Measurements from ENCODE around the gene MGLL. TPM values are rescaled to one million over a fixed set of nuclear protein-coding genes. Genes with fewer than 3 reads are reported as not detected.

The MGLL gene
- total RNA-seq, 1 experiment from 2014 or later, result 6.8 TPM

GRCh38 chr3:127660621-127661251 lies 161.6 kb downstream of the MGLL start:
- Histone ChIP-seq H3K4me1 (ENCODE audit: control insufficient read depth in 1 of 2, insufficient read depth in 2 of 2, low read length in 2 of 2) (peaks cover 3 to 5% of the 10 kb centered on the region in 2 experiments), H3K27ac (ENCODE audit: low read depth, low read length) (no peak overlapping the region), H3K27me3 (ENCODE audit: insufficient read depth, low read length) (no peaks in the 10 kb centered on the region), H3K9me3 (ENCODE audit: control insufficient read depth in 1 of 2, insufficient read depth in 1 of 2, low read depth in 1 of 2, low read length in 2 of 2) (no peaks in the 10 kb centered on the region), H3K79me2 (ENCODE audit: insufficient read depth, low read length) (no peaks in the 10 kb centered on the region), H3K9me2 (ENCODE audit: insufficient read depth) (no peaks in the 10 kb centered on the region), H3K4me3 (replicated peaks in 1 of 2; ENCODE audit: low read depth in 1 of 2, low read length in 2 of 2) (no peak overlapping the region), H3K9ac (ENCODE audit: low read length) (no peak overlapping the region), H3K4me2 (ENCODE audit: low read length) (no peak overlapping the region), H4K20me1 (ENCODE audit: insufficient read depth) (no peaks in the 10 kb centered on the region), H2AFZ (ENCODE audit: low read depth, low read length, poor library complexity, severe bottlenecking) (no peak overlapping the region), H3K36me3 (ENCODE audit: control insufficient read depth in 1 of 2, insufficient read depth in 2 of 2, low read length in 2 of 2) (no peaks in the 10 kb centered on the region)
- ChIA-PET POLR2A (no interaction called here), RAD21 (ENCODE audit: low non-redundant PET in 1 of 2, low total read pairs in 2 of 2, uncharacterized antibody in 2 of 2, unreplicated experiment in 2 of 2) (no interaction called here), CTCF (no interaction called here)
- no peak for TF ChIP-seq EGR1 (IDR thresholded peaks at IDR 0.05; ENCODE audit: low read depth)
- TF ChIP-seq EZH2 (IDR thresholded peaks at IDR 0.05), result no peak
- TF ChIP-seq, protein P1, sequence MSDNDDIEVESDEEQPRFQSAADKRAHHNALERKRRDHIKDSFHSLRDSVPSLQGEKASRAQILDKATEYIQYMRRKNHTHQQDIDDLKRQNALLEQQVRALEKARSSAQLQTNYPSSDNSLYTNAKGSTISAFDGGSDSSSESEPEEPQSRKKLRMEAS (IDR thresholded peaks at IDR 0.05), result no peak
- no peak for TF ChIP-seq YY1 (IDR thresholded peaks at IDR 0.05; ENCODE audit: extremely low read depth, insufficient replicate concordance, low read depth, low read length)
- ATAC-seq, result no peak
- DNase-seq (ENCODE audit: low read depth, low spot score), result no peak
- no TSS peak for BruUV-seq (replicated peaks)
- intact Hi-C loops (cut with micrococcal nuclease), result no loop called here

DNA sequence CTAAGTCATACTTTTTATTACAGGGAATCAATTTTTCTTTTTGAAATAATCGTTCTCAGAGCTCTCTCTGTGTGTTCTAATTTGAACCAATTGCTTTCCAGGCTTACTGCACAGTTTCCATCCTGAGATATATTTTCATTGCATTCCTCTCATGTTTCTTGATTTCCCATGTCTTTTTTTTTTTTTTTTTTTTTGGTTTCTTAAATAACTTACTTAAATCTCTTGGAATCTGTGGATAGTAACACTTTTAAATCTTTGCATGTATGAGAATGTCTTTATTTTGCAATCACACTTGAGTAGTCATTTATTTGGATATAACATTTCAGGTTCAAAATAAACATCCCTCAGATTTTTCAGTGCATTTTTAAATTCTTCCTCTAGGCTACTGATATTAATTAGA lies 164.1 kb downstream of the MGLL start:
- no peak overlapping the region for H3K9ac ChIP-seq (ENCODE audit: low read length)
- TF ChIP-seq ATF3 (IDR thresholded peaks at IDR 0.05), result no peak
- no peak for TF ChIP-seq YY1 (IDR thresholded peaks at IDR 0.05; ENCODE audit: extremely low read depth, insufficient replicate concordance, low read depth, low read length)
- H3K9me3 ChIP-seq (ENCODE audit: control insufficient read depth in 1 of 2, insufficient read depth in 1 of 2, low read depth in 1 of 2, low read length in 2 of 2), result no peaks in the 10 kb centered on the region
- DNase-seq (ENCODE audit: low read depth, low spot score), result no peak
- no peak overlapping the region for H3K4me3 ChIP-seq (replicated peaks in 1 of 2; ENCODE audit: low read depth in 1 of 2, low read length in 2 of 2)
- H3K4me1 ChIP-seq (ENCODE audit: control insufficient read depth in 1 of 2, insufficient read depth in 2 of 2, low read length in 2 of 2), result peaks cover 3 to 15% of the 10 kb centered on the region in 2 experiments
- no peaks in the 10 kb centered on the region for H3K36me3 ChIP-seq (ENCODE audit: control insufficient read depth in 1 of 2, insufficient read depth in 2 of 2, low read length in 2 of 2)
- intact Hi-C loops (cut with micrococcal nuclease), result loop anchor here (10.0 kb wide), 1 partner anchor 407 kb away; no protein-coding TSS in a partner anchor
- POLR2A ChIA-PET, result no interaction called here
- no peaks in the 10 kb centered on the region for H3K9me2 ChIP-seq (ENCODE audit: insufficient read depth)
- H3K27ac ChIP-seq (ENCODE audit: low read depth, low read length), result no peak overlapping the region
- ATAC-seq, result no peak
- RAD21 ChIA-PET (ENCODE audit: low non-redundant PET in 1 of 2, low total read pairs in 2 of 2, uncharacterized antibody in 2 of 2, unreplicated experiment in 2 of 2), result no interaction called here
- H3K79me2 ChIP-seq (ENCODE audit: insufficient read depth, low read length), result no peaks in the 10 kb centered on the region
- no peak overlapping the region for H3K4me2 ChIP-seq (ENCODE audit: low read length)
- H2AFZ ChIP-seq (ENCODE audit: low read depth, low read length, poor library complexity, severe bottlenecking), result no peak overlapping the region
- no peaks in the 10 kb centered on the region for H3K27me3 ChIP-seq (ENCODE audit: insufficient read depth, low read length)
- CTCF ChIA-PET, result interaction anchor here (1.2 kb wide), 1 partner anchor 476 kb away, joined by 3 read pairs; no protein-coding TSS in a partner anchor
- H4K20me1 ChIP-seq (ENCODE audit: insufficient read depth), result no peaks in the 10 kb centered on the region
- no TSS peak for BruUV-seq (replicated peaks)
